EL (cell line): ENCODE results near the gene DUOXA1.
A peak's percentile ranks its signal among the peaks of the same experiment; 100 is the strongest.
"Not testable (repeated sequence)": the region's sequence is repeated elsewhere in the genome, so short reads cannot be mapped to it uniquely, and the experiment has no call there.

Experiments
- DNase-seq: peaks from one replicate; pipeline ENCODE4 v3.0.0-alpha.2; 2016

DUOXA1 gene

GRCh38 chr15:45112143-45112590 is 17.5 kb downstream of the DUOXA1 start:
- DNase-seq: no peak

DNA sequence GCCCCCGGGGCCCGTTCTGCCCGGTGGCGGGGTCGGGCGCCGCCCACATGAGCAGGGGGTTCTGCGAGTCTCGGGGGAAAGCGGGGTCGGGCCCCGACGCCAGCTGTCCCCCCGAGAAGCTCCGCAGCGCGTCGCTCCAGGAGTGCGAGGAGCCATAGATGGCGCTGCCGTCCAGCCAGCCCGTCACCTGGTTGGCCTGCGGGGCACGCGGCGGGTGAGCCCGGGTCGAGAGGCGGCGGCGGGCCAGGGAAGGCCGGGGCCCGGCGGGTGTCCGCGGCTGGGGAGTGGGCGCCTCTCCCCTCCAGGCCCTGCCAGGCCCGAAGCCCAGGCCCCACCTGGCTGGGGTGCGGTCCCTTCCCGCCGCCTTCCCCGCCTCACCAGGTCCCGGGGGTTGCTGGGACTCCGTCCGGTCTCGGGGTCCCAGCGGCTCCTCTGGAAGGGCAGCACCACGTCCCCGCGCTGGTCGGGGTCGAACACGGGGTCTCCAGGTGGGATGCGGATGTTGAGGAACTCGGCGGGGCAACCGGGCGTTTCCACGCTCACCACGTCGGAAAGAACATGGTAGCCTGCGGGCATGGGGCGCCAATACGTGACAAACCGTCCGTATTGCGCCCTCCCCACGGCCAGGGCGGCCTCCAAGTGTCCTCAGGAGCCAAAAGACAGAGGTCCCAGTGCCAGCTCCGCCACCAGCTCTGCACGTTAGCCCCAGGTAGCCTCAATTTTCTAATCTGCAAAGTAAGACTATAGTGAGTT is 18.1 kb downstream of the DUOXA1 start:
- DNase-seq: no peak

DNA sequence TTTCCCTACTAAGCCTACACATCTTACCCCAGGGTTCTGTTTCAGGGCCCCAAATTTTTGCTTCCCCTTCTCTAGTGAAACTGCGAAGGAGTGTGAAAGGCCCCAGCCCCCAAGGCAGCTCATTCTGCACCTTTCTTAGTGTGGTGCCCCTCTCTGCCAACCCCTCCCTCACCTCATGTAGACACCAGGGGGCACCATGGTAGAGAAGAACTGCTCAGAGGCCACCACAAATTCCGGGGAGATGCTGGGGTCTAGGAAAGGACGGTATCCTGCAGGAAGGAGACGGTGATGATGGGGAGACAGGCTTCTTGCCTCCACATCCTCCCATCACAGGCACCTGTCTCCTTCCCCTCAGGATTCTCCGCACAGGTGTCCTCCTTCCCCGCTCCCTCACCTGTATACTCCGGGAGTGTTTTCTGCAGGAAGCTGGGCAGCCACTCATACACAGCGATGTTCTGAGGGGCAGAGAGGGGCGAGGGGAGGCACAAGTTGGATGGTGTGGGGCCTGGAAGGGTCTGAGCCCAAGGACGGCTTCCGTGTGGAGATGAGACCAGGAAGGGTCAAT is 19.3 kb downstream of the DUOXA1 start:
- DNase-seq: no peak

DNA sequence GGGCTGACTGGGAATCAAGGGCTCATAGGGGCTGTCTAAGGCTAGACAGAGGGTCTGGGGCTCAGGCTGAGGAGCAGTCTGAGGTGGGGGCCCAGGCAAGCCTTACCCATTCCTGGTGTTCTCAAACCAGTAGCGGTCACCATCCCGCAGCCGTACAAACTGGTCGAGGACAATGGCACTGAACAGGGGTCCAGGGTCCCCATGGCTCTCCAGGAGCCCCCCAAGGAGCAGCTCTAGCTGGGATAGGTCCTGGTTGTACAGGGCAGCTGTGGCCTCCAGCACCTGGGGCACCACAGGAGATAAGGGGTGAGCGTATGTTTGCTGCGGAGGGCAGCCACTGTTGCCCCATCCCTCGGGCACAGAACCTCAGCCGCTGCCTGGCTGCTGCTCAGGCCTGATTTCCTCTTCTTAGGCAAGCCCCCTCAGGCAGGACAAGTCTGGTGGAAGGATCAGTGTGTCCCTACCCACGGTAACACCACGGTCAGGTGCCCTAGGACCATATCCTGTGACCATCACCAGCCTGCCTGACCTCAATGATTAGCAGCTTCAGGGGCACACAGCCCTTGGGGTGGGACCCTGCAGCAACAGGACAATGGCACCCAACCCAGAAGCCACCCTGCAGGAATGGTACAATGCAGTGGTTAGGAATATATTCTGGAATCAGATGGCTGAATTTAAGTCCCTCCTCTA is 21.6 kb downstream of the DUOXA1 start:
- DNase-seq: no peak

DNA sequence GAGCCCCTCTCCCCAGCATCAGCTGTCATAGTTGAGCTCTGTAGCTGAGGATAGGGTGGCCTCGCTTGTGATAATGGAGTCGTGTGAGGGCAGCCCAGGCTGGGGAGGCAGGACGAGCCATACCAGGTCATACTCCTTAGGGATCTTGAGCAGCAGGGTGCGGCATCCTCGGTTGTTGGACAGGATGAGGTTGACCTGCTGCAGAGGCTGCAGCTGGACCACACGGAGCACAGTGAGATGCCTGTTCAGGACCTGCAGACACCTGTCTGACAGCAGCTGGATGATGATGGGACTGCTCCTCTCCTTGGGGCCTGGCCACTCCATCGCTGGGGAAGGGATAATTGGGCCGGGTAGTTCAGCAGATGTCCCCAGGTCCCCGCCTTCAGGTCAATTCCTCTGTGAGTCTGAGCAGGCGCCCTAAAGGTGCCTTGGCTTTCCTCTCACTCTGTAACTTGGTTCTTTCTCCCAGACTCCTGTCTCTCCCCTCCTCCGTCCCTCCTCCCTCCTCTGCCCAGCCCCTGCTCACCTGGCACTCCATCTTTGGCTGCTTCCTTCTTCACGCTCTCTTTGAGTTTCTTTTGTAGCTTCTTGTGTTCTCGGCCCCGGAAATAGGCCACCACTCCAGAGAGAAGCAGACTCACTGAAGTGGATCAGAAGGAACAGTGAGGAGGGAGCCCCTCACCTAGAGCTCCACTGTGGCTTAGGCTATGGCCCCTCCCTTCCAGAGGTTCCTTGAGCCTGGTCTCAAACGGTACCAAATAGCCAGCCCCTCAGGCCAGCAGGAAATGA is 23.5 kb downstream of the DUOXA1 start:
- DNase-seq: no peak

DNA sequence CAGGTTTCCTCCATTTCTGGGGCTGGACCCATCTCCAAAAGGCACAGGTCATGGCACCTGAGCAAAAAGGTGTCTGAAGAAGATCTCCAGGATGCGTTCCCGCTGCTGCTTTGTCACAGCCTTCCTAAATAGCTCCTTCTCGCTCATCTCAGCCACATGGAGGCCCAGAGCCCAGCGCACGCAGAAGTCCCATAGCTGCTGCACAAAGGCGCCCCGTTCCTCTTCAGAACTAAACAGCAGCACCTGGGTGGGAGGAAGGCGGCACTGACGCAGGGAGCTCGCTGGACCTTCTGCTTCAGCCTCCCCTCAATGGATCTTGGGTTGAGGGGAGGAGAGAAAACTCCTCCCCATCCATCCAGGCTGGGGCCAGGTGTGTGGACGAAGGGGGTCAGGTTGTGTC is 24.1 kb downstream of the DUOXA1 start:
- no peak for DNase-seq

DNA sequence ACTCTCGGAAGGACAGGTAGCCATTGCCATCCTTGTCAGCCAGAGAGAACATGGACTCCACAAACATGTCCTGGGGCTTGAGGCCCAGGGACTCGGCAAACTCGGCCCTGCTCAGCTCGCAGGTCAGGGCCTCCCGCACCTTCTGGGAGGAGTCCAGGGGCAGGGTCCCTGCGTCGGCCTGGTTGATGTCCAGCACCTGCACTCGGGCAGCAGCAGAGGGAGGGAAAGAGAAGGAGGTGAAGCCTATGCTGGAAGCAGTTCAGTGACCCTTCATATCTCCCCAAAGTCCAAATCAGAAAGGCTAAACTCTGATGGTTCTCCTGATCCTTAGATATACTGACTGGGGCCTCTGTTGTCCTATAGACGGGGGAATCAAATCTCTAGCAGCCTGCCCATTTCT is 25.5 kb downstream of the DUOXA1 start:
- DNase-seq: not testable (repeated sequence)

DNA sequence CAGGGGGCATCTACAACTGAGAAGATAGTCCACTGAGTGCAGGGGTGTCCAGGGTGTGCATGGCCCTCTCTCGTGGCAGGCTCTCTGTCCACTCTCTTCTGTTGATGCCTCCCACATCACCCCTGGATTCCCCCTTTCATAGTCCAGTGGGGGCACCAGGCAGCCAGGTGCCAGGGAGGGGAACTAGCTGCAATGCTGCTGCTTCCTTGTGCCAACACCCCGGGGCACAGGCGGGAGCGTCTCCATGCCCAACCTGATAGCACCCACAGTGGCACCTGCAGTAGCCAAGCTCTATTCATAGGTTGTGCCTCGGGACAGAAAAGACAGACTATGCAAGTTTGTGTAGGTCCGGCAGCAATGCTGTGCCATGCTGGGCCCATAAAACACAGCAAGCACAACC is 27.5 kb downstream of the DUOXA1 start:
- no peak for DNase-seq

DNA sequence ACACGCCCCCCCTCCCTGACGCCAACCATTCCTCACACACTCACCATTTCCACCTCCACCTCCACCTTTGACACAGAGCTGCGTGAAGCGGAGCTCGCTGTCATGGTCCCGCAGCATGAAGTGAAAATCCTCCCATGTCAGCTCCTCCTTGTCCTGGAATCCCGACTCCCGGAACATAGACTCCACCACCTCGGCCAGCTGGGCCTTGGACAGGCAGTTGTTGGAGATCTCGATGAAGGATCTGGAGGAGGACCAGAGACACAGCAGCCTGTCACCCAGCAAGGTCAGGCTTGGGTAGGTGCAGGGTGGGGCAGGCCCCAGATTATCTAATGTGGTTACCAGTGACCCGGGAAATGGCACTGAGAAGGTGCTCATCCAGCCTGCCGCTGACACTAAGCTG is 27.9 kb downstream of the DUOXA1 start:
- DNase-seq: no peak

GRCh38 chr15:45100884-45101625 is 28.6 kb downstream of the DUOXA1 start:
- DNase-seq: no peak

- no peak for DNase-seq
Measured at GRCh38 chr15:45099549-45100165, 30.0 kb downstream of the DUOXA1 start.

GRCh38 chr15:45097466-45097865 is 32.2 kb downstream of the DUOXA1 start:
- no peak for DNase-seq

- no peak for DNase-seq
Measured at GRCh38 chr15:45095661-45096060, 34.0 kb downstream of the DUOXA1 start.

GRCh38 chr15:45094358-45094730 is 35.3 kb downstream of the DUOXA1 start:
- DNase-seq: no peak

DNA sequence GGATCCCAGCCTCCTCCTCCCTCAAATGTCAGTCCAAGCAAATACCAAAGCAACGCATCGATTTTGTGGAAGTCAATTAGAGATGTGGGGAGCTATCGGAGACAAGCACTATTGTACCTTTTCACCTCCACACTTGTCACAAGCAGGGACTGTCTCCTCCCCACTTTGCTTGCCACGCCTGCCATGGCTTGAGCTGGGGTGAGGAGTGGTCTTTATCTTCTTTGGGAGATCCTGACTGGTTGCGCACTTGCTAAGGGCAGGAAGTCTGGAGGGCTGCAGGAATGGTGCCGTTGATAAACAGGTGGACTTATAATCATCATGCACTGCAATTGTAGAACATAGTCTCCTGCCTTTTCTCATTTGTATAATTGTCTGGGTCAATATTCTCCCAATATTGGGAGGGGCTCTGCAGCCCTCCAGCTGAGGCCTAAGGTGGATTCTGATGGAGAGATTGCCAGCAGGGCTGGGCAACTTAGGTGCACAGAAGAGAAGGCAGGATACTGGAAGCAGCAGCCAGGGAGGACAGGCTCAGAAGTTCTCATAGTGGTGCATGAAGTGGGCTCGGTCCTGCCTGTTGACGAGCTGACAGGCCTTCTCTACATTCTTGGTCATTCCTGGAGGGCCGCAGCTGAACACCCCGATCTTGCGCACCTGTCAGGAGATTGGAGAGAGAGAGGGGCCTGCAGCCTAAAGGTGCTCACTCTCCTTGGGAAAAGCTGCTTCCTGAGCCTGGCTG is 35.9 kb downstream of the DUOXA1 start:
- DNase-seq: no peak

DNA sequence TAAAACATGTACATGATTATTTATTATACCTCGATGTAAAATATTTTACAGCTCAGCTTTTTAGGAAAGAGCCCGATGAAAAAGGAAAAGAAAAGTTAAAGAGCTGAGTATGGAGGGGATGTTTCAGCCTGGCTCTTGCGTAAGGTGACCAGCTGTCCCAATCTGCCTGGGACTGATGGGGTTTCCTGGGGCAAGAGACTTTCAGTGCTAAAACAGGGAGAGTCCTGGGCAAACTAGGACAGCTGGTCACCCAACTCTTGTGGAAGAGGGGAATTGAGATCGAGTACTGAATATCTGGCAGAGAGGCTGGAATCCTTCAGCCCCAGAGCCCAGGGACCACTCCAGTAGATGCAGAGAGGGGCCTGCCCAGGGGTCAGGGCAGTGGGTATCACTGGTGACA is 36.7 kb downstream of the DUOXA1 start:
- DNase-seq: no peak

DNA sequence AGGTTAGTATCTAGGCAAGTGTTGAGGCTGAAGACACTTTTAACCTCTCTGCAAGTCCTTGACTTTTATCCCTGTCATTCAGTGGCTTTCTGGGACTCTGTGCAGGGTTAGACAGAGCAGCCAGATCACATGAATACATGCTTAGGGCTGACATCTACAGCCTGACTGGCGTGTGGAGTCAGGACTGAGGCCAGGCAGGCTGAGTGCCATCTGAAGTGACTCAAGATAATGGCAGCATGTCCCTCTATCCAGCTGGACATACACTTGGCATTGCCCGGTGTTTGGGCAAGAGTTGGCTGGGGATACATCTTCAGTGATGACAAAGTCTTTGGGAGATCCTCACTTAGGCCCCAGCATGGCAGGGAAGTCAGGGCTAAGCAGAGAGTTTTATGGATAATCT is 38.1 kb downstream of the DUOXA1 start:
- DNase-seq: no peak

DNA sequence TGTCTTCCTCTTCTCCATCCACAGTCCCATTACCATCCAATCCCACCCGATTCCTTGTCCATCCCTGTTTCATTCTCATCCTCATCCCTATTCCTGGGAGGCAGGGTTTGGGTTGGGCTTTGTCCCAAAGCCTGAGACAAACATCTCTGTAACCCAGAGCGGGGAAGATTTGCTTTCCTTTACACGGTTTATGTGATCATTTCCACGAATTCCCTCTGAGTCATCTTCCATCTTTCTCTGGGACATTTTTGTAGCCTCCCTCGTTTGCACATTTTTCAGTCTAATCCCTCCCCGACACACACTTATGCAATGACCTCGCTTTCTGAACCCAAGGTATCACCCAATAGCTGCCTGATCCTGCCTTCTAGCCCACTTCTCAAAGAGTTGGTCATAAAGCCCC is 38.5 kb downstream of the DUOXA1 start:
- peak; percentile 38 for DNase-seq

GRCh38 chr15:45089712-45090373 is 39.8 kb downstream of the DUOXA1 start:
- no peak for DNase-seq

DNA sequence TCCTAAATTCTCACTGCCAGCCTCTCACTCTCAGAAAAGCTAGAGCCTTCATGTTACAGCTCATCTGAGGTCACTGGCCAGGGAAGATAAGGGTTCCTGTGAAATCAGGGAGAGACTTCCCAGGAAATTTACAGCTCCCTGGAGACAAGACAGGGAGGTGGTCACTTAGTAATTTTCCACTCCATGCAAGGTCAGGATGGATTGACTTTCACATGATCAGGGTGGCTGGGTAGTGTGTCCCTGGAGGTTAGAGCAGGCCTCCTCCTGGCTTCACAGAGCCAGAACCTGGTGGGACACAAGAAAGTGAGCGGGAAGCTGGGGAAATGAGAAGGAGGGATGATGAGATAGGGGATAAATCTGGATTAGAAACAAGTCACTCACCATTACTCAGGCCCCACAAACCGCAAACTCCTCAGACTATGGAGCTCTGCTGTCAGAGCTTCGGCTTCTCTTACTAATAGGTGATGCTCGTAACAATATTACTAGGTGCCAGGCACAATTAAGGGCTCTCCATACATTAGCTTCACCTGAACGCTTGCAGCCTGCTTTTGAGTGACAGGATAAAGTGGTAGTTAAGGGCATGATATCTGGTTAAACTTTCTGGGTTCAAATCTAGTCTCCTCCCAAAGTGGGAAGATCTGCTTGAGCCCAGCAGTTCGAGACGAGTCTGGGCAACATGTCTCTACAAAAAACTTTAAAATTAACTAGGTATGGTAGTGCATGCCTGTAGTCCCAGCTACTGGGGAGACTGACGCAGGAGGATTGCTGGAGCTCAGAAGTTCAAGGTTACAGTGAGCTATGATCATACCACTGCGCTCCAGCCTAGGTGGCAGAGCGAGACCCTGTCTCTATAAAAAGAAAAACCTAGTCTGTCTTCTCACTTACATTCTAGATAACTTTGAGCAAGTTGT is 40.6 kb downstream of the DUOXA1 start:
- peak; percentile 29 for DNase-seq
